Inflammatory macrophage treated with lipopolysaccharide for 4 hours (primary cell): Measurements from ENCODE around the gene CBX4.
"Not testable (repeated sequence)": the region's sequence is repeated elsewhere in the genome, so short reads cannot be mapped to it uniquely, and the experiment has no call there.

Experiments used
- DNase-seq: peaks from one replicate; pipeline ENCODE4 v3.0.0-alpha.2; 2020

Gene CBX4

GRCh38 chr17:79859676-79860615 lies 20.7 kb upstream of the CBX4 start:
- no peak for DNase-seq

- DNase-seq, result no peak
Measured at GRCh38 chr17:79857095-79857494, 17.9 kb upstream of the CBX4 start.

GRCh38 chr17:79855331-79856124 lies 16.3 kb upstream of the CBX4 start:
- DNase-seq, result no peak

GRCh38 chr17:79854080-79855060 lies 15.1 kb upstream of the CBX4 start:
- DNase-seq, result no peak

- DNase-seq, result not testable (repeated sequence)
Measured at GRCh38 chr17:79853168-79853567, 13.9 kb upstream of the CBX4 start.

- DNase-seq, result peak; percentile 93
Measured at GRCh38 chr17:79852748-79853147, 13.5 kb upstream of the CBX4 start.

- no peak for DNase-seq
Measured at GRCh38 chr17:79851461-79851817, 12.2 kb upstream of the CBX4 start.

- DNase-seq, result peak; percentile 56
Measured at GRCh38 chr17:79850571-79851460, 11.6 kb upstream of the CBX4 start.

- no peak for DNase-seq
Measured at GRCh38 chr17:79849953-79850352, 10.7 kb upstream of the CBX4 start.

GRCh38 chr17:79848370-79848766 lies 9.1 kb upstream of the CBX4 start:
- DNase-seq, result no peak

GRCh38 chr17:79847698-79848369 lies 8.6 kb upstream of the CBX4 start:
- DNase-seq, result no peak

- DNase-seq, result peak; percentile 88
Measured at GRCh38 chr17:79845601-79845949, 6.3 kb upstream of the CBX4 start.

GRCh38 chr17:79844869-79845600 lies 5.8 kb upstream of the CBX4 start:
- DNase-seq, result no peak

GRCh38 chr17:79843816-79844800 lies 4.9 kb upstream of the CBX4 start:
- DNase-seq, result peak; percentile 45

- DNase-seq, result no peak
Measured at GRCh38 chr17:79843474-79843815, 4.2 kb upstream of the CBX4 start.

GRCh38 chr17:79842656-79843473 lies 3.6 kb upstream of the CBX4 start:
- no peak for DNase-seq

- no peak for DNase-seq
Measured at GRCh38 chr17:79842136-79842655, 3.0 kb upstream of the CBX4 start.
